IMR-90 (cell line): ENCODE results near the gene DOCK10. TPM values are rescaled to one million over a fixed set of nuclear protein-coding genes. Genes with fewer than 3 reads are reported as not detected.

Experiments
- ATAC-seq: fragments of 200-7000 bp; cut with Tn5 transposase; 2 replicates; pipeline ENCODE4 v1.9.1; 2020; ENCODE audit warnings: low read depth, mild to moderate bottlenecking, moderate library complexity
- BruUV-seq: library from RNA; stranded (reverse); fragments of 400-500 nt; replicated peaks from 2 replicates; lab custom pipeline; 2021; lab: Mats Ljungman, UMichigan
- CTCF ChIA-PET: fragments of 300-600 bp; formaldehyde crosslinking; extraction: SDS; loops from one replicate; lab custom pipeline; 2021; ENCODE audit warnings: antibody characterized with exemption; lab: Yijun Ruan, JAX
- POLR2A ChIA-PET: fragments of 300-600 bp; sonication (Branson Sonifier 250); formaldehyde crosslinking; loops from one replicate; lab custom pipeline; 2022; ENCODE audit warnings: antibody characterized with exemption; ENCODE audit not compliant: unreplicated experiment; lab: Charles Lee
- DNase-seq: peaks from one replicate; pipeline ENCODE4 v3.0.0; 2013
- H2AFZ ChIP-seq: replicated peaks from 2 replicates; pipeline ENCODE3; 2013; ENCODE audit warnings: low read length, mild to moderate bottlenecking; ENCODE audit not compliant: poor library complexity
- H2AK5ac ChIP-seq: 2 replicates; pipeline ENCODE4 v1.6.1; 2013; ENCODE audit warnings: low read depth, low read length, inconsistent platforms
- H2AK9ac ChIP-seq: replicated peaks from 2 replicates; pipeline ENCODE3; 2013; ENCODE audit warnings: mild to moderate bottlenecking, low read depth, low read length, moderate library complexity; ENCODE audit not compliant: poor library complexity
- H2BK120ac ChIP-seq: 2 replicates; pipeline ENCODE4 v1.6.1; 2013; ENCODE audit warnings: low read depth, low read length, inconsistent platforms
- H2BK15ac ChIP-seq: 3 replicates; pipeline ENCODE4 v1.6.1; 2013; ENCODE audit warnings: low read depth, low read length, inconsistent platforms
- H2BK20ac ChIP-seq: 2 replicates; pipeline ENCODE4 v1.6.1; 2013; ENCODE audit warnings: low read depth, mild to moderate bottlenecking, inconsistent platforms, low read length, moderate library complexity
- H2BK5ac ChIP-seq: 2 replicates; pipeline ENCODE4 v1.6.1; 2013; ENCODE audit warnings: mild to moderate bottlenecking, low read depth, low read length, inconsistent platforms; ENCODE audit not compliant: poor library complexity, severe bottlenecking
- H3K14ac ChIP-seq: replicated peaks from 2 replicates; pipeline ENCODE4 v1.6.1; 2013; ENCODE audit warnings: low read depth, low read length, inconsistent platforms
- H3K18ac ChIP-seq: 2 replicates; pipeline ENCODE4 v1.6.1; 2013; ENCODE audit warnings: low read depth, low read length, control low read depth
- H3K23ac ChIP-seq: 2 replicates; pipeline ENCODE4 v1.6.1; 2013; ENCODE audit warnings: low read depth, low read length, inconsistent platforms
- H3K27ac ChIP-seq: 2 replicates; pipeline ENCODE4 v1.5.1; 2013; ENCODE audit warnings: mild to moderate bottlenecking, control low read depth, low read length; ENCODE audit not compliant: insufficient read depth
- H3K27me3 ChIP-seq: 2 replicates; pipeline ENCODE4 v1.6.1; 2013; ENCODE audit warnings: low read length; ENCODE audit not compliant: control insufficient read depth, insufficient read depth
- H3K36me3 ChIP-seq: 2 replicates; pipeline ENCODE4 v1.6.1; 2013; ENCODE audit warnings: low read length, mixed read lengths; ENCODE audit not compliant: control insufficient read depth, insufficient read depth
- H3K4ac ChIP-seq: 2 replicates; pipeline ENCODE4 v1.6.1; 2013; ENCODE audit warnings: low read depth, low read length, inconsistent platforms
- H3K4me1 ChIP-seq: 2 replicates; pipeline ENCODE4 v1.6.1; 2013; ENCODE audit warnings: low read length, mixed read lengths; ENCODE audit not compliant: control insufficient read depth, insufficient read depth
- H3K4me2 ChIP-seq: 2 replicates; pipeline ENCODE4 v1.6.1; 2013; ENCODE audit warnings: low read depth, mild to moderate bottlenecking, control low read depth, low read length, moderate library complexity
- H3K4me3 ChIP-seq: 2 replicates; pipeline ENCODE4 v1.5.1; 2013; ENCODE audit warnings: low read depth, mild to moderate bottlenecking, control low read depth, low read length, moderate library complexity; ENCODE audit not compliant: insufficient read depth
- H3K56ac ChIP-seq: 2 replicates; pipeline ENCODE4 v1.6.1; 2013; ENCODE audit warnings: low read length, inconsistent platforms; ENCODE audit not compliant: insufficient read depth; ENCODE audit errors: extremely low read depth
- H3K79me1 ChIP-seq, 2 experiments: 2 replicates each; pipeline ENCODE4 v1.6.1; 2013; ENCODE audit warnings: low read length in 2 of 2, inconsistent platforms in 1 of 2, low read depth in 1 of 2
- H3K9ac ChIP-seq: 2 replicates; pipeline ENCODE4 v1.6.1; 2013; ENCODE audit warnings: low read depth, low read length, control low read depth
- H3K9me1 ChIP-seq: 2 replicates; pipeline ENCODE4 v1.6.1; 2013; ENCODE audit warnings: low read length, inconsistent platforms; ENCODE audit not compliant: insufficient read depth
- H3K9me3 ChIP-seq: 2 replicates; pipeline ENCODE4 v1.6.1; 2013; ENCODE audit warnings: low read length; ENCODE audit not compliant: control insufficient read depth, insufficient read depth
- H4K20me1 ChIP-seq: 2 replicates; pipeline ENCODE4 v1.6.1; 2013; ENCODE audit warnings: low read length, inconsistent platforms; ENCODE audit not compliant: insufficient read depth
- H4K5ac ChIP-seq: 2 replicates; pipeline ENCODE4 v1.6.1; 2013; ENCODE audit warnings: mild to moderate bottlenecking, low read depth, low read length, control low read depth
- H4K8ac ChIP-seq, 2 experiments: 2 replicates each; pipeline ENCODE4 v1.6.1; 2013; ENCODE audit warnings: low read depth in 2 of 2, low read length in 2 of 2, control low read depth in 1 of 2, inconsistent platforms in 1 of 2
- H4K91ac ChIP-seq: 2 replicates; pipeline ENCODE4 v1.6.1; 2013; ENCODE audit warnings: low read depth, low read length, inconsistent platforms; ENCODE audit not compliant: insufficient read depth
- BHLHE40 ChIP-seq: fragments of 150-350 bp; IDR thresholded peaks from 2 replicates; pipeline ENCODE4 v1.6.1; 2016; ENCODE audit warnings: mild to moderate bottlenecking, low read depth, low read length
- CEBPB ChIP-seq: IDR thresholded peaks from 2 replicates; pipeline ENCODE4 v1.6.1; 2012; ENCODE audit warnings: low read depth, low read length, improper control_type of control experiment
- FOS ChIP-seq: fragments of 150-350 bp; IDR thresholded peaks from 2 replicates; pipeline ENCODE4 v1.6.1; 2016; ENCODE audit warnings: low read depth, low read length
- MAFK ChIP-seq: IDR thresholded peaks from 2 replicates; pipeline ENCODE4 v1.6.1; 2012; ENCODE audit warnings: low read depth, low read length, improper control_type of control experiment
- MAZ ChIP-seq: IDR thresholded peaks from 2 replicates; pipeline ENCODE4 v1.6.1; 2012; ENCODE audit warnings: low read depth, mild to moderate bottlenecking, low read length, improper control_type of control experiment, moderate library complexity, borderline replicate concordance
- MXI1 ChIP-seq: IDR thresholded peaks from 2 replicates; pipeline ENCODE4 v1.6.1; 2012; ENCODE audit warnings: low read depth, mild to moderate bottlenecking, low read length, moderate library complexity, borderline replicate concordance
- RCOR1 ChIP-seq: IDR thresholded peaks from 2 replicates; pipeline ENCODE4 v1.6.1; 2012; ENCODE audit warnings: mild to moderate bottlenecking, low read length, improper control_type of control experiment; ENCODE audit not compliant: insufficient replicate concordance
- SMC3 ChIP-seq: fragments of 150-350 bp; IDR thresholded peaks from 2 replicates; pipeline ENCODE4 v1.6.1; 2016; ENCODE audit warnings: low read depth, mild to moderate bottlenecking, antibody characterized with exemption, low read length, moderate library complexity
- USF2 ChIP-seq: fragments of 150-350 bp; IDR thresholded peaks from 2 replicates; pipeline ENCODE4 v1.6.1; 2017; ENCODE audit warnings: mild to moderate bottlenecking, antibody characterized with exemption, low read length, low read depth
- WGBS, 2 experiments: methylation state at CpG; one replicate each; pipeline versions ENCODE4 v1.1.5 to v1.1.7; 2013; ENCODE audit warnings: missing lambda C conversion rate in 2 of 2; ENCODE audit not compliant: insufficient read length in 1 of 2; ENCODE audit errors: extremely low coverage in 2 of 2; 5-methylcytosine and 5-hydroxymethylcytosine counted together
- dilution Hi-C: fragments of 300-500 bp; cut with HindIII; formaldehyde crosslinking; loops from one replicate; pipeline ENCODE4 v1.14.3; 2018; ENCODE audit warnings: low sequenced_read_pairs; ENCODE audit not compliant: unreplicated experiment
- in situ Hi-C: fragments of 300-500 bp; cut with MboI; formaldehyde crosslinking; loops from 3 replicates; pipeline ENCODE4 v1.14.3; 2019; ENCODE audit warnings: low sequenced_read_pairs, inconsistent platforms, mixed read lengths
- intact Hi-C: fragments of 100-400 bp; cut with micrococcal nuclease; formaldehyde crosslinking; loops from 2 replicates; pipeline ENCODE4 v1.10.0; 2022
- polyA plus RNA-seq, 3 experiments: library from polyadenylated mRNA; depleted of rRNA; stranded (reverse); fragments of >200 nt; gene quantifications; 2 replicates each; pipeline ENCODE4 v1.2.3, GENCODE V29; 2012; ENCODE audit warnings: low replicate concordance in 1 of 3
- total RNA-seq: library from RNA; depleted of rRNA; stranded (reverse); fragments of >200 nt; gene quantifications from 2 replicates; pipeline ENCODE4 v1.2.3, GENCODE V29; 2012

Gene DOCK10
- total and polyA plus RNA-seq, 2 of the 4 experiments (the other 2 are of a cell fraction) = 58.6 to 75.3 TPM

GRCh38 chr2:224909885-224910573, 132.2 kb downstream of the DOCK10 start:
- no peak overlapping the region for H2AFZ ChIP-seq
- H3K79me1 ChIP-seq = peaks cover 18 to 26% of the 10 kb centered on the region in 2 experiments; a peak in 3 of 4 replicates
- dilution Hi-C loops (no loop called here), in situ Hi-C loops (no loop called here), intact Hi-C loops (no loop called here)
- H4K8ac ChIP-seq = no peak overlapping the region
- H2AK9ac ChIP-seq = no peak overlapping the region
- H3K4me3 ChIP-seq = no peak overlapping the region
- no peak overlapping the region for H3K4ac ChIP-seq
- H3K9ac ChIP-seq = no peak overlapping the region
- WGBS, 2 experiments = no CpG with 5 or more reads among the region's 5 CpGs
- H3K9me1 ChIP-seq = 0 out of 2 replicates have a peak, but pooled peaks cover 3% of the 10 kb centered on the region
- H4K91ac ChIP-seq = no peak overlapping the region
- no peak for TF ChIP-seq SMC3
- TF ChIP-seq BHLHE40 = peak; percentile 55
- TF ChIP-seq CEBPB = peak; percentile 51; the same call in 1 of the 2 replicates
- TF ChIP-seq MAFK = no peak
- TF ChIP-seq RCOR1 = no peak
- no peak for TF ChIP-seq USF2
- TF ChIP-seq MXI1 = no peak
- no peak for TF ChIP-seq FOS
- TF ChIP-seq MAZ = no peak
- H2BK5ac ChIP-seq = no peak overlapping the region
- no peaks in the 10 kb centered on the region for H3K36me3 ChIP-seq
- BruUV-seq = no TSS peak
- peak; percentile 73 for DNase-seq
- no peaks in the 10 kb centered on the region for H3K27me3 ChIP-seq
- peak; percentile 85 for ATAC-seq
- H2BK20ac ChIP-seq = no peak overlapping the region
- no peak overlapping the region for H3K27ac ChIP-seq
- H2BK15ac ChIP-seq = no peak overlapping the region
- ChIA-PET CTCF (no interaction called here), POLR2A (no interaction called here)
- H3K18ac ChIP-seq = no peak overlapping the region
- no peak overlapping the region for H4K5ac ChIP-seq
- H3K9me3 ChIP-seq = no peaks in the 10 kb centered on the region
- no peak overlapping the region for H2AK5ac ChIP-seq
- H3K14ac ChIP-seq = 0 out of 2 replicates have a peak overlapping the region, but pooled peaks have one; percentile 1
- no peak overlapping the region for H2BK120ac ChIP-seq
- peak overlapping the region; percentile 0; the same call in 1 of the 2 replicates for H3K4me2 ChIP-seq
- H3K23ac ChIP-seq = no peak overlapping the region
- H3K56ac ChIP-seq = no peak overlapping the region
- H4K20me1 ChIP-seq = no peaks in the 10 kb centered on the region
- peaks cover 4% of the 10 kb centered on the region; the same call in 1 of the 2 replicates for H3K4me1 ChIP-seq
